HuH-7.5 (cell line): ENCODE results near the gene SDK1.
A peak's percentile ranks its signal among the peaks of the same experiment; 100 is the strongest.

Source experiments
- DNase-seq: peaks from one replicate; pipeline ENCODE4 v3.0.0; 2011; ENCODE audit warnings: low spot score

The SDK1 gene

DNA sequence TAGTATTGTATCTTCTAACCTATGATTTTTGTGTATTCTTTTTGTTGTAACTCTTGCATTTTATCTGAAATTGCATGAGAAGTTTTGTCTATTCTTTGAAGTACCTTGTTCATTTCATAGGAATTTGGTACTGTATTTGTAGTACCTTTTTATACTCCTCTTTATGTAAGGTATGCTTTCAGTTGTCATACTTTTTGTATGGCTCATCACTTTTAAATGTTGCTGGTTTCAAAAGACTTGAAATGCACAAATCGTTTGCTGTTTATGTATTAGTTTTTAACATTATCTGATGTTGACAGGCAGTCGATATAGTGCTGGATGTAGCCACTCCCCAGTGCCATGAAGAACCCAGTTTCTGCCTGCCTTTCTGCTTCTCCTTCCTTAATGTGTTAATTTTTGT, 158.1 kb downstream of the SDK1 start:
- no peak for DNase-seq

- no peak for DNase-seq
Observed at GRCh38 chr7:3461923-3462322, 160.9 kb downstream of the SDK1 start.

DNA sequence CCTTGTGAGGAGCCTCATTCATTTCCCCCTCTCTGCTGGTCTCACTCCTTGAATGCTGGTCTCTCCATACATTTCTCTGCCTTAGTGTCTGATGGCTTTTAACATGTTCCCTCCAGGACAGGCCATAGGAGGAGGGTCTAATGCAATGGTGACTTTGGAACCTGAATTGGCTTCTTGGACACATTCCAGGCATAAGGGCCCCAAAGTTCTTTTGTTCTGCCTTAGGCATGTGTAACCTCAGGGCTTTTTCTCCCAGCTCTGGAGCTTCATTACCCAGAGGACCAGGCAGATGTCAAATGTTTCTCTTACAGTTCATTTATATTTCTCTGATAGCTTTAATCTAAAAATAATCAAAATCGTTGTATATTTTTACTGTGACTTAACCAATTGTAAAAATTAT, 162.6 kb downstream of the SDK1 start:
- DNase-seq: no peak

DNA sequence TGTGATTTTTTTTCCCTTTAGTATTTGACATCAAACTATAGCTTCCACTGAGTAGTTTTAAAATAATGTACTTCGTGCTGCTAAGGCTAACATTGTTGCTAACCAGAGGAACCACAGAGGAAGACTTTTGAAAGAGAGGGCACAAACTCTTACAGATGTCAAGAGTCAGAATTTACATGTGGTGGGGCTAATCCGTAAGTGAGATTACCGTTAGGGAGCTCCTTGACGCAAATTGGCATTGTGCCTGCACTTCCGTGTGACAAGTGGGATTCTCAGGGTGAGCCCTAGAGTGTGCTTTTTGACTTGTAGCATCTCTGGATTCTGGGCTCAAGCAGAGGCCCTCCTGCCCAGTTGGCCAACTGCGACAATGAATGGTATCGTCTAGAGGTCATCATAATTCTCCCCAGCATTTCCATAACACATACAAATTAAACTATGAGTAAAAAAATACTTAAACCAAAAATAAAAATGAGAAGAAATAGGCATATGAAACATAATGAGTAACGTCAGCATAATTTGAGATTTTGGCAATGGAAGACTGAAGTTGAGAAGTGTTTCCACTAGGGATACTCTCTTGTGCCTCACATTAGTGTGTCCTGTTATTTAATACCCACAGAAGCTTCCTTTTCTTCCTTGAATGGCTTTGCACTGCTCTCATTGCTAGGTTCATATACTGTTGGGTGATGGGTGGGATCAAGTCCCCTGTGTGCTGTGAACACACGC, 164.0 kb downstream of the SDK1 start:
- DNase-seq: no peak

DNA sequence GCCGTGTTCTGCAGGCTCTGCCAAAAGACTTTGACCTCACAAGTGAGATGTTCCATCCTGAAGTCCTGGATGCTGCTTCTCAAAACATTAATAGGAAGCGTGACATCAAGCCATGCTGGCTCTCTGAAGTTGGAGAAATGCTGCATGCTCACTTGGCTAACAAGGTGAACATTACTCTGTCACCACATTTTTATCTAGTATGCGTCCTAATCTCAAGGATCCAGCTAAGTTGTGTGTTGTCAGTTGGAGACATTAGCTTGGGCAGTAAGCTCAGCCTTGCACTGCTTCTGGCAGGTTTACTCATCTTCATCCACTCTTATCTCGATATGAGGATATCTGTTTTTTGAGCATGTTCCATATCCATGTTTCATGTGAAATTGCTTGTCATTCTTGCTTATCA, 165.2 kb downstream of the SDK1 start:
- DNase-seq: no peak

DNA sequence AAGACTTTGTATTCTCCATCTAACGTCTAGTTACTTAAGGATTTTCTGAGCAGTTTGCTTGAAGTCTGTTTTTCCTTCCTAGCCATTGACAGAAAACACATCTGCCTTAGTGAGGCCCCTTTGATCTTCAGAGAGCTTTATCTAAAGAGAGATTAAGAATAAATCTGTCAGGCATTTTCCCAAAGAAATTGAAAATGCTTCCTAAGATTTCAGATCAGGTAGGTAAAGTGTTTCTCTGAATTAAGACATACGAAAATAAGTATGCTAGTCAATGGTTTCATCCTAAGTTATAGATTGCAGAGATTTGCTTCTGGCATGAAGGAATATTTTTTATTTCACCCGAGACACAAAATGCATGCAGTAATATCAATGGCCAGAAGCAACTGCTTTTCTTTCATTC, 168.6 kb downstream of the SDK1 start:
- no peak for DNase-seq

GRCh38 chr7:3480197-3480596, 179.1 kb downstream of the SDK1 start:
- no peak for DNase-seq

- DNase-seq: no peak
Observed at GRCh38 chr7:3481435-3481834, 180.4 kb downstream of the SDK1 start.

DNA sequence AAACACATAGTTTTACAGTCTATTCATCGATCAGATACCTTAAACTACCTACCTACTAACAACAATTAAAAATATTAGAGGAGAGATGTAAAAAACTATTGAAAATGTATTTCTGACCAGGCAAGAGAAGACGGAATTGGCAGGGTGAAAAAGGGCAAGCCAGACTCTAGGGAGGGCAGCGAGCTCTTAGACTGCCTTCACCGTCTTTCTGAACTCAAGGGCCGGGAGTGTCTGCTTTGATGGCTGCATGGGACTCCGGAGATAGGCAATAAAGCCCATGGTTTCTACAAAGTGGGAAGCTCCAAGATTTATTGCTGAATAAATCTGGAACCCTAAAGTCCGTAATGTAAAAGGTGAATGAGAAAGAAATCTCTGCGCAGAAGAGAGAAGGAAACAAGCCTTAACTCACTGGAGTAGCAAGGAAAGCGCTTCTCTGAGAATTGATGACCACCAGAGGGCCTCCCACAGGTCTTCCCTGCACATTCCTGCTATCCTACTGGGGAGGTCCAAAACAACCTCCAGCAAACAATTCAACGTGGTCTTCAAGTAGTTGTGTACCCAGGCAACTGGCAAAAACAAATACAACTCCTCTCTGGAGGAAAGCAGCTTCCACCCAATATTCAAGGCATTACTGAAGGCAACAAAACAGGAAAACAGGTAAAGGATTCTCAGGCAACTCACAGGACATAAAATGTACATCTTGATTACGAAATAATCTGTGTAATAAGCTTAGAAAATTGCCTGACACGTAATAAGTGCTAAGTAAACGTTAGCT, 181.3 kb downstream of the SDK1 start:
- DNase-seq: peak; percentile 14

DNA sequence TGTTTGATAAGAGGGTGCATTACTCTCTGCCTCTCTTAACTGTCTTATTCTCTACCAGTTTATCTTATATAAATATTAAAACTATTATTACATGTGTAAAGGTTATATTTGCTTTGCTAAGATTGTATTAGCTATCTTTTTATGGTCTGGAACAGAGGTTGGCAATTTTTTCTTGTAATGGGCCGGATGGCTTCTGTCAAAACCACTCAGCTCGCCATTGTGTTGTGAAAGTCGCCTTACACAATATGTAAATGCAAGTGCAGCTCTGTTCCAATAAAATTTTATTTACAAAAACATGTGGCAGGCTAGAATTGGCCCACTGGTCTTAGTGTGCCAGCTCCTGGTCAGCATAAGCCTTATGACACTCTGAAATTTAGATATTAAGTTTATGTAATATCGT, 185.8 kb downstream of the SDK1 start:
- DNase-seq: no peak

- DNase-seq: no peak
Observed at GRCh38 chr7:3488829-3489228, 187.8 kb downstream of the SDK1 start.

DNA sequence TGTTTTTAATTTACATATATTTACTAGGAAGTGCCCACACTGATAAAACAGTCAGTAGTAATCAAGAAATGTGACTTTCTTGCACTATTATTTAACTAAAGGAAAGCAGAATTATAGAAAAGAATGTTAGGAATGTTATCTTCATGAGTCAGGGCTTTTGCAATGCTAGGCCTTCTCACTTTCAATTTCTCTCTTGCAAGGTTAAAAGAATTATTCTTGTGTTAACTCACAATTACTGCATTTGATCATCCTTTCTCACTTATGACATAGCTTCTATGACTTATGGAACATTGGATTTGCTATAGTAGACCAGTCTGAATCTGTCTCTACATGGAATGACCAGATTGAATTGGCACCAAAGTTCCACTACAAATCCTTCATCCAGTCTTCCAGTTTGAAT, 192.4 kb downstream of the SDK1 start:
- DNase-seq: no peak

- DNase-seq: no peak
Observed at GRCh38 chr7:3494947-3495346, 193.9 kb downstream of the SDK1 start.

DNA sequence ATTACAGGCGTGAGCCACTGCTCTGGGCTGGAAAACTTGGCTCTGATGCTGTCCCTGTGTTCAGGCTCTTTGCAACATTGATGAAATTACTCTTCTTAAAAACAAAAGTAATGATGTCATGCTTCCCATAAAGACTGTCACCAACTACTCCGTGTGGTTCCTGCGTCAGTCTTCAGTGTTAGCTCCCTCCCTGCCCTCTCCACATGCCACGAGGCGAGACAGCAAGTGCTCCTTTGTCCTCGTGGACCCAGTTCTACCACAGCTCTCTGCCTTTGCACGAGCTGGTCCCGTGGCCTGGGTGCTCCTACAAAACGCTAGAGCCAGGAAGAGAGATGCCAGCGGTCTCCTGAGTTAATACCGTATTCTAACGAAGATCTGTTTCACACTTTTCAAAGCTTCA, 194.5 kb downstream of the SDK1 start:
- no peak for DNase-seq

DNA sequence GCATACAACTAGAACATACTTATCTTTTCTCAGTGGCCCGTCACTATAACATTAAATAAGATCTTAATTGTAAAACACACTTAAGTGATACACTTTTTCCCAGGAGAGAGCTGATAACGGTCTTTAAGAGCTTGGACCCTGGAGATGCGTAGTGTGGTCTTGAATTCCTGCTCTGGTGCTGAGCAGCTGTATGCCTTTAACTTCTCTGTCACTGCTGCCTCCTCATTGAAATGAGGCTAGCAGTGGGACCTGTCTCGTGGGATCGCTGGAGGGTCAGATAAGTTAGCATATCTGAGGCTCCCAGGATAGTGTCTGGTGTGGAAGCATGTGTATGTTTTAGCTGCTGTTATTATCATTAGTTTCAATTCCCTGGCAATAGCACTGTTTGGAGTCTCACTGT, 194.9 kb downstream of the SDK1 start:
- DNase-seq: no peak

- no peak for DNase-seq
Observed at GRCh38 chr7:3497796-3498195, 196.7 kb downstream of the SDK1 start.

DNA sequence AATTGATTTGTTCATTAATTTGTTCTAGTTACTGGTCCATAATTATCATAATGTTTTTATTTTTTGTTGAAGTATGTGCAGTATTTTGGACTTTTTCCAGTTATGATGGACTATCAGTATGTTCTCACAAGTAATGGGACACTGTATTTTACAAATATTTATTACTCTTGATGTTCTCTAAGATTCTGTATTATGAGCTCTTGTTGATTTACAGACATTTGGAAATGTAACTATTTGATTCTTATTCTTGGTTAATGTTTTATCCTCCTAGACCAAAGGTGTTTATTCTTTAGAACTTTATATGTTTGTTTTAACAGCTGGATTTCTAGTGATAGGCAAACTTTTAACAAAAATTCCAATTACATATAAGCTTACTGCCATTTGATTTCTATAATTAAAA, 200.6 kb downstream of the SDK1 start:
- no peak for DNase-seq

GRCh38 chr7:3504384-3504783, 203.3 kb downstream of the SDK1 start:
- DNase-seq: no peak

DNA sequence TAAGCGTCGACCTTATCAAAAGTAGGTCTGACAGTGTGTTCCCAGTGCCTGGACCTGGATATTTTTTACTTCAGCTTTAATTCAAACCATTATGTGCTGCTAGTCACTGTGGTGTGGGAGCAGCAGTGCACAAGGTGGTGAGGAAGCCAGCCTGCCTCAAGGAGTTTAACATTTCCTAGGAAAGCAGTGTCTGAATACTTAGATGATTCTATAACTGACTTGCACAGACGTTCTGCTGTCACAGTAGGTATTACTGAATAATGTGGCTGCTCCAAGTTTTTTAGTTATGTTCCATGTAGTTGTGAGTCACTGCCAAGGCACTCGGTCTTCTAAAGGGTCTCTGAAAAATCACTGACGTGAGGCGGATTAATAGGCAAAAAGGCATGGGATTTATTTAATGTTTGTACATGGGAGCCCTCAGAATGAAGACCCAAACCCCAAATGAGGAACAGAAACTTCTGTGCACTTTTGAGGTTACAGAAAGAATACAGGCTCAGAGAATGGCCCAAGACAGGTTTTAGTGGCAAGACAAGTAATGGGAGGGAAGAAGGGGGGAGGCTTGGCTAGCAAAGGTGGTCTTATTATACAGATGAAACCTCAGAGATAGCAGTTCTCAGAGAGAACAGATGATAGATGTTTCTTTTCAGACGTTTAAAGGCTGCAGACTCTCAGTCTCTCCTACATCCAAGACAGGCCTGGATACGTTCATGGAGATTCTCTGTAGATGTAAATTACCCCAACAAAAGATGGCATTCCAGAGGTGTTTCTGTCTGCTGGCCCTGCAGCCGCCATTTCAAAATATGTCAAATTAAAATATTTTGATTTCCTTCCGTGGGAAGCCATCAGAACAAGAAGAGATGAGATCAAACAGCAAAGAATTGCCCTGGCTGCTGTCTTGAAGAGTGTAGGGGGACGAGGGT, 209.3 kb downstream of the SDK1 start:
- DNase-seq: no peak

- no peak for DNase-seq
Observed at GRCh38 chr7:3517344-3517743, 216.3 kb downstream of the SDK1 start.

DNA sequence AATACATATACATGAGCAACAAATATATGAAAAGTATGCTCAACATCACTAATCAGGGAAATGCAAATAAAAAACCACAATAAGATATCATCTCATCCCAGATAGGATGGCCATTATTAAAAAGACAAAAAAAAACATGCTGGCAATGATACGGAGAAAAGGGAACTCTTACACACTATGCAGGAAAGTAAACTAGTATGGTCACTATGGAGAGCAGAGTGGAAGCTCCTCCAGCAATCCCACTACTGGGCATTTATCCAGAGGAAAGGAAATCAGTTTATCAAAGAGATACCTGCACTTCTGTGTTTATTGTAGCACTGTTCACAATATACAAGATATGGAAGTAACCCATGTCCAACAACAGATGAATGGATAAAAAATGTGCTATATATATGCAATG, 217.5 kb downstream of the SDK1 start:
- DNase-seq: no peak

- DNase-seq: no peak
Observed at GRCh38 chr7:3520206-3520605, 219.2 kb downstream of the SDK1 start.
